Bone marrow (tissue), 2 donors: ENCODE measurements around the gene ANO4.
"Not testable (repeated sequence)": the region's sequence is repeated elsewhere in the genome, so short reads cannot be mapped to it uniquely, and the experiment has no call there.

ENCODE experiments used
- DNase-seq, 2 donors: peaks; one replicate each; lab custom pipeline; 2025; lab: John Stamatoyannopoulos, UW

The ANO4 gene

GRCh38 chr12:100875156-100875555, 80.6 kb downstream of the ANO4 start:
- no peak for DNase-seq

GRCh38 chr12:100875771-100876170, 81.2 kb downstream of the ANO4 start:
- no peak for DNase-seq

- DNase-seq: no peak
These were observed 83.2 kb downstream of the ANO4 start for GRCh38 chr12:100877776-100878175.

- no peak for DNase-seq
These were observed 100.6 kb downstream of the ANO4 start for GRCh38 chr12:100895192-100895591.

- DNase-seq: no peak
These were observed 101.6 kb downstream of the ANO4 start for GRCh38 chr12:100896192-100896591.

GRCh38 chr12:100897240-100897639, 102.7 kb downstream of the ANO4 start:
- DNase-seq: no peak

GRCh38 chr12:100899301-100899700, 104.7 kb downstream of the ANO4 start:
- DNase-seq: no peak

- no peak for DNase-seq
These were observed 106.2 kb downstream of the ANO4 start for GRCh38 chr12:100900808-100901207.

GRCh38 chr12:100901266-100901665, 106.7 kb downstream of the ANO4 start:
- DNase-seq: no peak

GRCh38 chr12:100904270-100904669, 109.7 kb downstream of the ANO4 start:
- DNase-seq: no peak

GRCh38 chr12:100908501-100908900, 113.9 kb downstream of the ANO4 start:
- no peak for DNase-seq

GRCh38 chr12:100913872-100914592, 119.5 kb downstream of the ANO4 start:
- DNase-seq: no peak

- DNase-seq: no peak
These were observed 124.5 kb downstream of the ANO4 start for GRCh38 chr12:100919116-100919515.

- no peak for DNase-seq
These were observed 125.9 kb downstream of the ANO4 start for GRCh38 chr12:100920493-100920892.

GRCh38 chr12:100926669-100927248, 132.2 kb downstream of the ANO4 start:
- no peak for DNase-seq

GRCh38 chr12:100927826-100928225, 133.2 kb downstream of the ANO4 start:
- no peak for DNase-seq

- DNase-seq: no peak
These were observed 138.0 kb downstream of the ANO4 start for GRCh38 chr12:100932571-100932970.

- DNase-seq: not testable (repeated sequence)
These were observed 139.0 kb downstream of the ANO4 start for GRCh38 chr12:100933531-100933930.

GRCh38 chr12:100935929-100936328, 141.4 kb downstream of the ANO4 start:
- no peak for DNase-seq

GRCh38 chr12:100936661-100937060, 142.1 kb downstream of the ANO4 start:
- no peak for DNase-seq

GRCh38 chr12:100940503-100940902, 145.9 kb downstream of the ANO4 start:
- no peak for DNase-seq

- no peak for DNase-seq
These were observed 148.6 kb downstream of the ANO4 start for GRCh38 chr12:100942984-100943749.

- no peak for DNase-seq
These were observed 157.2 kb downstream of the ANO4 start for GRCh38 chr12:100951756-100952155.
